Panc1 (cell line): ENCODE data around the gene SGIP1.

Experiments used
- CTCF ChIP-seq: fragments of 450-650 bp; IDR thresholded peaks from 2 replicates; pipeline ENCODE4 v1.5.1; 2017; ENCODE audit warnings: mild to moderate bottlenecking
- POLR2AphosphoS5 ChIP-seq: IDR thresholded peaks from 2 replicates; pipeline ENCODE4 v1.6.1; 2012; ENCODE audit warnings: mild to moderate bottlenecking, low read depth, low read length, moderate library complexity
- REST ChIP-seq, 2 experiments: IDR thresholded peaks; 2 replicates each; pipeline ENCODE4 v1.6.1; 2011 to 2012; ENCODE audit warnings: low read depth in 2 of 2, control low read depth in 1 of 2, low read length in 1 of 2, mild to moderate bottlenecking in 1 of 2, moderate library complexity in 1 of 2; ENCODE audit not compliant: insufficient read depth in 1 of 2
- SIN3A ChIP-seq: IDR thresholded peaks from 2 replicates; pipeline ENCODE4 v1.6.1; 2012; ENCODE audit warnings: low read depth, mild to moderate bottlenecking, low read length, moderate library complexity, borderline replicate concordance; ENCODE audit not compliant: insufficient read depth

GRCh38 chr1:66494482-66494881, 39.5 kb upstream of the SGIP1 start:
- no peak for TF ChIP-seq CTCF
- no peak for TF ChIP-seq POLR2AphosphoS5
- TF ChIP-seq SIN3A: no peak
- no peak for TF ChIP-seq REST (IDR thresholded peaks at IDR 0.05; ENCODE audit: insufficient read depth in 1 of 2, low read depth in 2 of 2, low read length in 1 of 2)
